ENCODE data around the gene SBSN. TPM values are rescaled to one million over a fixed set of nuclear protein-coding genes. Genes with fewer than 3 reads are reported as not detected.
"Not testable (repeated sequence)": the region's sequence is repeated elsewhere in the genome, so short reads cannot be mapped to it uniquely, and the experiment has no call there.

Gene SBSN
- total RNA-seq, 1 experiment from 2014 or later: not detected

GRCh38 chr19:35476149-35476548 is 52.0 kb downstream of the SBSN start:
- H3K4me1 ChIP-seq (replicated peaks): no peaks in the 10 kb centered on the region
- no peaks in the 10 kb centered on the region; the same call in 1 of the 2 replicates for H3K27me3 ChIP-seq (replicated peaks)
- DNase-seq (ENCODE audit: low read depth in 1 of 2, low spot score in 2 of 2): no peak
- no peaks in the 10 kb centered on the region for H3K36me3 ChIP-seq
- no peaks in the 10 kb centered on the region for H3K9me3 ChIP-seq (replicated peaks)
- H3K27ac ChIP-seq: no peak overlapping the region
- no peak overlapping the region for H3K4me3 ChIP-seq

- not testable (repeated sequence) for H3K9me3 ChIP-seq (replicated peaks); H3K27me3 ChIP-seq (replicated peaks); H3K4me3 ChIP-seq; H3K36me3 ChIP-seq; H3K4me1 ChIP-seq (replicated peaks); H3K27ac ChIP-seq; DNase-seq (ENCODE audit: low read depth in 1 of 2, low spot score in 2 of 2)
These were observed 53.5 kb downstream of the SBSN start for GRCh38 chr19:35474594-35474993.

- H3K36me3 ChIP-seq: no peaks in the 10 kb centered on the region
- no peaks in the 10 kb centered on the region; the same call in 1 of the 2 replicates for H3K27me3 ChIP-seq (replicated peaks)
- no peak overlapping the region for H3K4me3 ChIP-seq
- no peaks in the 10 kb centered on the region for H3K4me1 ChIP-seq (replicated peaks)
- no peak overlapping the region for H3K27ac ChIP-seq
- no peaks in the 10 kb centered on the region for H3K9me3 ChIP-seq (replicated peaks)
- DNase-seq (ENCODE audit: low read depth in 1 of 2, low spot score in 2 of 2): no peak
These were observed 54.0 kb downstream of the SBSN start for GRCh38 chr19:35474104-35474503.

Other genes starting within 250 kb of the SBSN start
- not detected in 2 replicates for gene HAMP, start 245.8 kb downstream of the SBSN start, total RNA-seq (2014; rRNA removed; shearing (Covaris generic))
- gene MAG, start 236.2 kb downstream of the SBSN start, total RNA-seq (2014; rRNA removed; shearing (Covaris generic)): 0.50 TPM in 1 of 2 replicates, not detected in the other
- 0.03 and 0.21 TPM in 2 replicates for gene CD22, start 199.1 kb downstream of the SBSN start, total RNA-seq (2014; rRNA removed; shearing (Covaris generic))
- not detected in 2 replicates for gene FFAR1, start 180.4 kb downstream of the SBSN start, total RNA-seq (2014; rRNA removed; shearing (Covaris generic))
- not detected in 2 replicates for gene FFAR3, start 169.9 kb downstream of the SBSN start, total RNA-seq (2014; rRNA removed; shearing (Covaris generic))
- gene GPR42, start 157.2 kb downstream of the SBSN start, total RNA-seq (2014; rRNA removed; shearing (Covaris generic)): not detected in 2 replicates
- not detected in 2 replicates for gene FFAR2, start 80.1 kb downstream of the SBSN start, total RNA-seq (2014; rRNA removed; shearing (Covaris generic))
- gene KRTDAP, start 37.8 kb downstream of the SBSN start, total RNA-seq (2014; rRNA removed; shearing (Covaris generic)): not detected in 2 replicates
- not detected in 2 replicates for gene DMKN, start 14.7 kb downstream of the SBSN start, total RNA-seq (2014; rRNA removed; shearing (Covaris generic))
- not detected in 2 replicates for gene GAPDHS, start 5.1 kb upstream of the SBSN start, total RNA-seq (2014; rRNA removed; shearing (Covaris generic))
- gene TMEM147, start 17.3 kb upstream of the SBSN start, total RNA-seq (2014; rRNA removed; shearing (Covaris generic)): 79.8 and 83.5 TPM in 2 replicates
- not detected in 2 replicates for gene ATP4A, start 35.3 kb upstream of the SBSN start, total RNA-seq (2014; rRNA removed; shearing (Covaris generic))
- gene PMIS2, start 57.9 kb upstream of the SBSN start, total RNA-seq (2014; rRNA removed; shearing (Covaris generic)): not detected in 2 replicates
- gene HAUS5, start 84.4 kb upstream of the SBSN start, total RNA-seq (2014; rRNA removed; shearing (Covaris generic)): 10.2 and 15.2 TPM in 2 replicates
- gene RBM42, start 100.7 kb upstream of the SBSN start, total RNA-seq (2014; rRNA removed; shearing (Covaris generic)): 106 and 151 TPM in 2 replicates
- gene ETV2, start 113.4 kb upstream of the SBSN start, total RNA-seq (2014; rRNA removed; shearing (Covaris generic)): 0.82 and 9.0 TPM in 2 replicates
- gene COX6B1, start 120.0 kb upstream of the SBSN start, total RNA-seq (2014; rRNA removed; shearing (Covaris generic)): 364 and 463 TPM in 2 replicates
- not detected in 2 replicates for gene UPK1A, start 138.2 kb upstream of the SBSN start, total RNA-seq (2014; rRNA removed; shearing (Covaris generic))
- not detected in 2 replicates for gene ZBTB32, start 176.2 kb upstream of the SBSN start, total RNA-seq (2014; rRNA removed; shearing (Covaris generic))
- gene KMT2B, start 189.7 kb upstream of the SBSN start, total RNA-seq (2014; rRNA removed; shearing (Covaris generic)): 4.9 and 7.4 TPM in 2 replicates
- gene IGFLR1, start 214.1 kb upstream of the SBSN start, total RNA-seq (2014; rRNA removed; shearing (Covaris generic)): 3.7 and 8.5 TPM in 2 replicates
- gene U2AF1L4, start 217.1 kb upstream of the SBSN start, total RNA-seq (2014; rRNA removed; shearing (Covaris generic)): 4.8 and 17.6 TPM in 2 replicates
- 16.6 and 28.7 TPM in 2 replicates for gene PSENEN, start 217.3 kb upstream of the SBSN start, total RNA-seq (2014; rRNA removed; shearing (Covaris generic))
- gene LIN37, start 220.3 kb upstream of the SBSN start, total RNA-seq (2014; rRNA removed; shearing (Covaris generic)): 7.1 and 12.4 TPM in 2 replicates
- gene HSPB6, start 228.7 kb upstream of the SBSN start, total RNA-seq (2014; rRNA removed; shearing (Covaris generic)): not detected in 2 replicates
- gene PROSER3, start 229.9 kb upstream of the SBSN start, total RNA-seq (2014; rRNA removed; shearing (Covaris generic)): 7.3 and 8.8 TPM in 2 replicates
- 3.7 and 4.6 TPM in 2 replicates for gene ARHGAP33, start 247.3 kb upstream of the SBSN start, total RNA-seq (2014; rRNA removed; shearing (Covaris generic))